HG03060 (cell line): ENCODE measurements around the gene CTSW.
"Not testable (repeated sequence)": the region's sequence is repeated elsewhere in the genome, so short reads cannot be mapped to it uniquely, and the experiment has no call there.

Experiments
- ATAC-seq: cut with Tn5 transposase; IDR thresholded peaks from one replicate; pipeline ENCODE4 v1.9.1; 2021; ENCODE audit warnings: low read depth, moderate number of reproducible peaks; ENCODE audit not compliant: unreplicated experiment

CTSW gene, protein sequence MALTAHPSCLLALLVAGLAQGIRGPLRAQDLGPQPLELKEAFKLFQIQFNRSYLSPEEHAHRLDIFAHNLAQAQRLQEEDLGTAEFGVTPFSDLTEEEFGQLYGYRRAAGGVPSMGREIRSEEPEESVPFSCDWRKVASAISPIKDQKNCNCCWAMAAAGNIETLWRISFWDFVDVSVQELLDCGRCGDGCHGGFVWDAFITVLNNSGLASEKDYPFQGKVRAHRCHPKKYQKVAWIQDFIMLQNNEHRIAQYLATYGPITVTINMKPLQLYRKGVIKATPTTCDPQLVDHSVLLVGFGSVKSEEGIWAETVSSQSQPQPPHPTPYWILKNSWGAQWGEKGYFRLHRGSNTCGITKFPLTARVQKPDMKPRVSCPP

DNA sequence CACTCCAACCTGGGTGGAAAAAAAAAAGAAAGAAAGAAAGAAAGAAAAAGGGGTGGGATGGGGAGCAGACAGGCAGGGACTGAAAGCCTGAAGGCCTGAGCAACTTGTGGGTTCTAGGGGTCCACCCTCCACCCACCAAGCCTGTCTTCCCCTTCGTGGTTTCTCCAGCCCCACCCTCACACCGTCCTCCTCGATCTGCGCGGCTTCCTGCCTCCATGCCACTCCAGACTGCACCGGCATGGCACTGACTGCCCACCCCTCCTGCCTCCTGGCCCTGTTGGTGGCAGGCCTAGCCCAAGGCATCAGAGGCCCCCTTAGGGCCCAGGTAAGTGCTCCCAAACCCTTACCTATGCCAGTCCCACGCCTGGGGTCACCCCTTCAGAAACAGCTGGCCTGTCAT is at the start of gene CTSW:
Gene CTSW, plus strand, starts transcription at position 221 of the 400 bp plus-strand sequence. Its CDS starts 18 bp downstream, at position 239.
- ATAC-seq, result no peak

DNA sequence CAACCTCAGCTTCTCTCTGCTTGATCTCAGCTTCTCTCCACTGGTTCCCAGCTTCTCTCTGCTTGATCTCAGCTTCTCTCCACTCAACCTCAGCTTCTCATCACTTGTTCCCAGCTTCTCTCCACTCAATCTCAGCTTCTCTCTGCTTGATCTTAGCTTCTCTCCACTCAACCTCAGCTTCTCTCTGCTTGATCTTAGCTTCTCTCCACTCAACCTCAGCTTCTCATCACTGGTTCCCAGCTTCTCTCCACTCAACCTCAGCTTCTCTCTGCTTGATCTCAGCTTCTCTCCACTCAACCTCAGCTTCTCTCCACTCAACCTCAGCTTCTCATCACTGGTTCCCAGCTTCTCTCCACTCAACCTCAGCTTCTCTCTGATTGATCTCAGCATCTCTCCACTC is 47.4 kb upstream of the CTSW start:
- not testable (repeated sequence) for ATAC-seq

DNA sequence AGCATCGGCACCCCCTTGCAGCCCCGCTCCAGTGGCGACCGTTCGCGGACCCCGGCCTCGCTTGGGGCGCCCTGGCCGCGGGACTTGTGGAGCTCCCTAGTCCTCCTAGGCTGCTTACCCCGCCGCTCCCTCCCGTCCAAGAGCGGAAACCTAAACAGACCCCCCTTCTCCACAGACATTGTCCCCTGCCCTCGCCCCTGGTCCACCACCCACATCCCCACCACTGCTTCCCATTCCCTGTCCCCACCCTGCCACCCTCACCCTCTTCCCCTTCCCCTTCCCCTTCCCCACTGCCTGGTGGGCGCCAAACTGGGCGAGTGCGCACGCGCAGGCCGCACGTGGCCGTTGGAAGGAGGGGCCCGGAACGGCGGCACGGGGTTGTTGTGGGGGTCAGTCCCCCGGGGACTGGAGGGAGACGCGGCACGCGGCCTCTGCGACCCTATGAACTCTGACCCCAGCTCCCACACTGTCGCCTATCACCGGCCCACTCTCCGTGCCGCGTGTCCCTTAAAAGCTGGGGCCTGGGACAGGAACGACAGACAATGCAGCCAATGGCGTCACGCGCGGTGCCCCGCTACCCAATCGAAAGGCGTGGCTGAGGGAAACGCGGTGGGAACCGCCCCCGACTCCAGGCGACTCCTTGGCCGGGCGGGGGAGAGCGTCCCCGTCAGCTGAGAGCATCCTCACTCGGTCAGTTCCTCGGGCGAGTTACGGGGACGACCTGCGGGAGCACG is 46.2 kb upstream of the CTSW start, which contains the start of gene SNX32:
Gene SNX32, plus strand, starts transcription at position 667 of the 734 bp plus-strand sequence. CDS start 103 bp downstream, outside the sequence.
- ATAC-seq, result no peak

DNA sequence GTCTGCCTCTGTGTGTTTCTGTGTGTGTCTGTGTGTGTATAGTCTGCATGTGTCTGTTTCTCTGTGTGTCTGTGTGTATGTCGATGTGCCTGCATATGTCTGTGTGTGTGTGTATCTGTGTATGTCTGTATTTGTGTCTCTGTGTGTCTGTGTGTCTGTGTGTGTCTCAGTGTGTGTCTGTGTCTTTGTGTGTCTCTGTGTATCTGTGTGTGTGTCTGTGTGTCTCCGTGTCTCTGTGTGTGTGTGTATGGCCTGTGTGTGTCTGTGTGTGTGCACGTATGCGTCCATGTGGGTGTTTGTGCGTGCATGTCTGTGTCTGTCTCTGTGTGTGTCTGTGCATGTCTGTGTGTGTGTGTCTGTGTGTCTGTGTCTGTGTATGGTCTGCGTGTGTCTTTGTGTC is 45.4 kb upstream of the CTSW start:
- ATAC-seq, result no peak

DNA sequence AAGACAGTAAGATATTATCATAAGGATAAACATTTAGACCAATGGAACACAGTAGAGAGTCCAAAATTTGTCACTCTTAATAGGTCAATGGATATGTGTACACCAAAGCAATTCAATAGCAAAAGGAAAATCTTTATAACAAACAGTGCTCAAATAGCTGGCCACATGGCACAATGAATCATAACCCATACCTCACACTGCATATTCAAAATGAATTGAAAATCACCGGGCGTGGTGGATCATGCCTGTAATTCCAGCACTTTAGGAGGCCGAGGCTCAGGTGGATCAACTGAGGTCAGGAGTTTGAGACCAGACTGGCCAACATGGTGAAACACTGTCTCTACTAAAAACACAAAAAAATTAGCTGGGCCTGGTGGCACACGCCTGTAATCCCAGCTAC is 37.5 kb upstream of the CTSW start:
- ATAC-seq, result no peak

DNA sequence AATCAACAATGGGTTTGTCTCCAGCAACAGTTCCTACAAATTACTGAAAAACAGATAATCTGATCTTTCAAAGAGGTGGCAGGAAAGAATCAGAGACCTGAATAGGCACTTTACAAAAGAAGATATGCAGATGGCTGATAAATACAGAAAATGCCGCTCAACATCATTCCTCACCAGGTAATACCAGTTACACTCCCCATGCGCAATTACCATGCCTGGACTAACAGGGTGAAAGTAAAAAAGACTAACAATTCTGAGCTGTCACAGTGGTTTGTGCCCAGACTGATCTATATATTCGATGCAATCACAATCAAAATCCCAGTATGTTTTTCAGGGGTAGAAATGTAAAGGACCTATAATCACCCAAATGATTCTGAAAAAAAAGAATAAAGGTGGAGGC is 35.8 kb upstream of the CTSW start:
- no peak for ATAC-seq

DNA sequence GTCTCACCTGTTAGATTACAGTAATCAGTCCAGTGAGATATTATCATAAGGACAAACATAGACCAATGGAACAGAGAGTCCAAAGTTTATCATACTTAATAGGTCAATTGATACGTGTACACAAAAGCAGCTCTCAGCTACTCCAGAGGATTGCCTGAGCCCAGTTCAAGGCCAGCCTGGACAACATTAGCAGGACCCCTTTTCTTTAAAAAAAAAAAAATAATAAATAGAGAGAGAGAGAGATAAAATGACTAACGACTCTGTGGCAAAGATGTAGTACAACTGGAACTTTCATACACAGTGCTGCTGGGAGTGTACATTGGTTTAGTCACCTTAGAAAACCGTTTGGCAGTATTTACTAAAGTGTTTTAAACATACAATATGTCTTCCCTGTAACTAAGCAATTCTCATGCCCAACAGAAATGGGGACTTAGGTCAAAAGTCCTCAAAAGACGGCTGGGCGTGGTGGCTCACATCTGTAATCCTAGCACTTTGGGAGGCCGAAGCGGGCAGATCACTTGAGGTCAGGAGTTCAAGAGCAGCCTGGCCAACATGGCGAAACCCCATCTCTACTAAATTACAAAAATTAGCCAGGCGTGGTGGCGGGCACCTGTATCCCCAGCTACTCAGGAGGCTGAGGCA is 35.3 kb upstream of the CTSW start:
- ATAC-seq, result no peak

DNA sequence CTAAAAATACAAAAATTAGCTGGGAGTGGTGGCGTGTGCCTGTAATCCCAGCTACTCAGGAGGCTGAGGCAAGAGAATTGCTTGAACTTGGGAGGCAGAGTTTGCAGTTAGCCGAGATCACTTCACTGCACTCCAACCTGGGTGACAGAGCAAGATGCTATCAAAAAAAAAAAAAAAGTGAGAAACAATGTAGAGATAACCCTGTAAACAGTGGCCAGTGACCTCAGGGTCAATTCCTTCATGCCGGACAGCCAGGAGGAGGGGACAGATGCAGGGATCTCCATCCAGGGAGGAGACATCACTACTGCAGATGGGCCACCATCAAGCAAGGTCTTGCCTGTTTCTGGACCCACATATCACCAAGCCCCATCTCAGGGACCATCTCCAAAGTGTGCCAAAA is 31.9 kb upstream of the CTSW start:
- ATAC-seq, result no peak

DNA sequence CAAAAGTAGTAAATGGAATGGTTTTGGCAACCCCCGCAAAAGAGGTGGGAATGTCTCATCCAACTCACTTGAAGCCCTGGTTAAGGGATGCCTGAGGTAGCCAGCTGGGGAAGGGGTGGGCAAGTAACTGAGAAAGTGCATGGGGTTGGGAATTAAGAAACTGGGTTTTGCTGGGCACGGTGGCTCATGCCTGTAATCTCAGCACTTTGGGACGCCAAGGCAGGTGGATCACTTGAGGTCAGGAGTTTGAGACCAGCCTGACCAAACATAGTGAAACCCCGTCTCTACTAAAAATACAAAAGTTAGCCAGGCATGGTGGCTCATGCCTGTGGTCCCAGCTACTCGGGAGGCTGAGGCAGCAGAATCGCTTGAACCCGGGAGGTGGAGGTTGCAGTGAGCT is 30.9 kb upstream of the CTSW start:
- ATAC-seq, result not testable (repeated sequence)

DNA sequence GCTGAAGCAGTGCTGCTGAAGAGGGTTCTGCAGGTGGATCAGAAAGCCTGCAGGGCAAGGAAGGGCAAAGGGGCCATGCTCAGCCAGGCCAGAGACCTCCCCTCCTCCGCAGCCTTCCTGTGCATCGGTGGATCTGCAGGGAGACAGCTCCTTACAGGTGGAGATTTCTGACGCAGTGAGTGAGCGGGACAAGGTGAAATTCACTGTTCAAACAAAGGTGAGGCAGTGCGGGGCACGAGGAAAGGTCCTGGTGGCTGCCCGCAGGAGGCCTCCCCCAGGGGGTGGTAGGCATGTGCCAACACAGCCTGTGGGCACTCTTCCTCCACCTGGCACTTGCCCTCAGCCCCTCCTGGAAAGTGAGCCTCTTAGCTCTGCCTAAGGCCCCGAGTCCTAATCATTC is 30.3 kb upstream of the CTSW start:
- no peak for ATAC-seq

DNA sequence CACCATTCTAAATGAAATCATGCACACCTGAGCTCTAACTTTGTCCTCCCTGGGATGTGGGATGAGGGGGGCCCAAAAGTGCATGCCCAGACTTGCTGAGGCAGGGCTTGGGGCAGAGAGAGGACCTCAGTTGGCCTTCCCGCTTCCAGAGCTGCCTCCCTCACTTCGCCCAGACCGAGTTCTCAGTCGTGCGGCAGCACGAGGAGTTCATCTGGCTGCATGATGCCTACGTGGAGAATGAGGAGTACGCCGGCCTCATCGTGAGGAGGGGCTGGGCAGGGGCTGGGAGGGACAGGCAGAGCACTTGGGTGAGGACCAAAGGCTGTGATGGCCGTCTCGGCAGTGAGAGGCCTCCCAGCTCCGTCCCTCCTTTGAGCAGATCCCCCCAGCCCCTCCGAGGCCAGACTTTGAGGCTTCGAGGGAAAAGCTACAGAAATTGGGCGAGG is 29.8 kb upstream of the CTSW start:
- no peak for ATAC-seq

DNA sequence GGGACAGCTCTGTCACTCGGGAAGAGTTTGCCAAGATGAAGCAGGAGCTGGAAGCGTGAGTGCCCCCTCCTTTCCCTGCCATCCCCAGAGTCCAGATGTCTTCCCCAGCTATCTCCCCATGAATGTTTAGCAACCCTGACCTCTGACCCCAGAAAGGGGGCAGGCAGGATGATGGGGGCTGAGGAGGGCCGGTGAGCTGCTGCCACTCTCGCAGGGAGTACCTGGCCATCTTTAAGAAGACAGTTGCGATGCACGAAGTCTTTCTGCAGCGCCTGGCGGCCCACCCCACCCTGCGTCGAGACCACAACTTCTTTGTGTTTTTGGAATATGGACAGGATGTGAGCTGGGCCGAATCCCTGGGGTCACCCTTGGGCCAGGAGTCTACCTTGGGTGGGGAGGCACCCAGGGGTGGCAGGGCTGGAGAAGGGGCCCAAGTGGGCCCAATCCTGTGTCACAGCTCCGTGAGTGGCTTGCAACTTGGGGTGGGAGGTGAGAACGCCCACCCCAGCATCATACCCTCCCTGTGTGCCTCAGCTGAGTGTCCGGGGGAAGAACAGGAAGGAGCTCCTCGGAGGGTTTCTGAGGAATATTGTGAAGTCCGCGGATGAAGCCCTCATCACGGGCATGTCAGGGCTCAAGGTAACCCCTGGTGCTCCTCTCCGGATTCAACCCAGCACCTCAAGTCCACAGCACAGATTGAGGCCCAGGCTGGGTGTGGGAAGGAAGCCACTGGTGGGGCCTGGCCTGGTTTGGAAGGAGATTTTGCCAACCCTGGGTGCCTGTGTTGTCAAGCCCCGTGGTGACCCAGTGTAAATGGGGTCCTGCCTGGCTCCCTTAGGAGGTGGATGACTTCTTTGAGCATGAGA is 29.2 kb upstream of the CTSW start:
- no peak for ATAC-seq

DNA sequence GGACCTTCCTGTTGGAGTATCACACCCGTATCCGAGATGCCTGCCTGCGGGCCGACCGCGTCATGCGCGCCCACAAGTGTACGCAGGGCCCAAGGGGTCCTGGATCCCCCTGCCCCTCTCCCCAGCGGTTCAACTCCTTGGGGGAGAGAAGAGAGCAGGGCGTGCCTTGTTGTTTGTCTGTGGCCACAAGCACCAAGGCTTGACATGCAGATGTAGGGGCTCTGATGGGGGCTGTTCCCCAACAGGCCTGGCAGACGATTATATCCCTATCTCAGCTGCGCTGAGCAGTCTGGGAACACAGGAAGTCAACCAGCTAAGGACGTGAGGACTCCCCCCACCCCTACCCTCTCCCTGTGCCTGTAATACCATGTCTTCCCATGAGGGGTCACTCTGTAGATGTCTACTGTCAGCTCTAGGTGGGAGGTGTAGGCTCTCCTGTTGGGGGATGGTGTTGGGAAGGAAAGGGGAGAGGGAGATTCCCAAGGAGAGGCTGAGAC is 28.5 kb upstream of the CTSW start:
- no peak for ATAC-seq

DNA sequence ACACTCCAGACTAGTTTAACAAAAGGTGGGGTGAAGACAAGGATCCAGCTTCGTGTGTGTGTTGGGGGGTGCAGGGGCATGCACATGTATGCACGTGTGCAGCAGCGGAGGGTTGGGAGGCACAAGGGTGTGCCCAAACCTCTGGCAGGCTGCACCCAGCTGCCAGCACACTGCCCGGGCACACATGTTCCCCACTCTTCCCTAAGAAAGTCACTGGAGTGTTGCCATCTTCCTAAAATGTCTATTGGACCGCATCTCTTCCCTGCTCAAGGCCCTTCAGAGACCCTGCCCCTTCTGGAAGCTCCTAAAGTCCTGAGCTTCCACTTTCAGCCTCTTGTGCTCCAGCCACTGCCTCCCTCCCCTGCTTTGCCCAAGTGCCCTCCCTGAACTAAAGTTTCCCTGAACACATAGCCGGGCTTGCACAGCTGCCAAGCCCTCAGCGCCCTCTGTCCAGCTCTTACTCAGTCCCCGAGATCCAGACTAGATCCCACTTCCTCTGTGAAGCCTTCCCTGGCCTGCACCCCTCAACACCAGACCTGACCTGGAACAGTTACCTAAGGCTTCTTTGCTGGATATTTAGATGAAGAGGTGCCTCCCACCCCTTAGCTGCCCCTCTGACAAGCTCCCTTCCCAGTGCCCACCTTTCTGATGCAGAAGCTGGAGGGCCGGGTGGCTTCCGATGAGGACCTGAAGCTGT is 27.7 kb upstream of the CTSW start:
- ATAC-seq, result no peak

DNA sequence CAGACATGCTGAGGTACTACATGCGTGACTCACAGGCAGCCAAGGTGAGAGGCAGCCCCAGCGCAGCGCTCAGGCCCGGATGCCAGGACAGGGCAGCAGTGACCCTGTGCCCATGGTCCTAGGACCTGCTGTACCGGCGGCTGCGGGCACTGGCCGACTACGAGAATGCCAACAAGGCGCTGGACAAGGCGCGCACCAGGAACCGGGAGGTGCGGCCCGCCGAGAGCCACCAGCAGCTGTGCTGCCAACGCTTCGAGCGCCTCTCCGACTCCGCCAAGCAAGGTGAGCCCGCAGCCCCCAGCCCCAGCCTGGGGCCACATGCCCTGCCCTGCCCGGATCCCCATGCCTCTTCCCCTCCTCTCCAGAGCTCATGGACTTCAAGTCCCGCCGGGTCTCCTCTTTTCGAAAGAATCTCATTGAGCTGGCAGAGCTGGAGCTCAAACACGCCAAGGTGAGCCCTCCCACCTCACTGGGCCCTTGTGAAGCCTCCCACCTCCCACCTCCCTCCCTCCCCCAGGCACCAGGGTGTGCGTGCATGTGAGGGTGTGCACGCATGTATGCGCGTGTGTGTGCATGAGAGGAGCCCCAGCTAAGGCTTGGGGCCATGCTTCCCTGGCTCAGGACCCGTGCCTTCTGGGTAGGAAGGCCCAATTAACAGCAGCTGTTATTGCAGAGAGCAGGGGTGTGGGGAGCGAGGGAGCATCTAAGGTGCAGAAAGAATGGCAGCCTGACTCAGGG is 27.0 kb upstream of the CTSW start:
- ATAC-seq, result no peak

DNA sequence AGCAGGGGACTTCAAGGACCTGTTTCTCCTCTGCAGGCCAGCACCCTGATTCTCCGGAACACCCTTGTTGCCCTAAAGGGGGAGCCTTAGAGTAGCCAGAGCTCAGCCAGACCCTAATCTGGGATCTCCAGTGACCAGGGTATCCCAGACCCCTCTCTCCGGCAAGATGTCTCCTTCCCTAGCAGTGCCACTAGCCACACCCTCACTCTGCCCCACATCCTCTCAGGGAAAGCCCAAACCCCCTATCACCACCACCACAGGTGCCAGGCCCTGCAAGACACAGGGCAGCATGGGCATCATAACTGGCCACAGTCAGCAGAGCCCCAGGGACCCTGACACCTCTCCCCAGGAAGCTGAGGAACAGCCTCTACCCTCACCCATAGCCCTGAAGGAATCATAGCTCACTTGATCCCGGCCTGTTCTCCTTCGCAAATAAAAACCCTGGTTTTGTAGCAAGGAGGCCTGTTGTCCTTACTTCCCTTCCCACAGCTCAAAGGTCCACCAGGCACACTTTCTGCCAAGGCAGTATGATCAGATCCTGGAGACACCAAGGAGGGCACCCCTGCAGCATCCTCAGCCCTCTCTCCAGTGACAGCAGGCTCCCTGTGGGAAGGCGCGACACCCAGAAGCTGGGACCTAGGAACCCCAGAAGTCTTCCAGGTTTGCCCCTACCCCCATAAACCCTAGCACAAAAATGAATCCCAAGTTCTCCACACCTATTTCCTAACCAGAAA is 26.2 kb upstream of the CTSW start:
- ATAC-seq, result no peak

DNA sequence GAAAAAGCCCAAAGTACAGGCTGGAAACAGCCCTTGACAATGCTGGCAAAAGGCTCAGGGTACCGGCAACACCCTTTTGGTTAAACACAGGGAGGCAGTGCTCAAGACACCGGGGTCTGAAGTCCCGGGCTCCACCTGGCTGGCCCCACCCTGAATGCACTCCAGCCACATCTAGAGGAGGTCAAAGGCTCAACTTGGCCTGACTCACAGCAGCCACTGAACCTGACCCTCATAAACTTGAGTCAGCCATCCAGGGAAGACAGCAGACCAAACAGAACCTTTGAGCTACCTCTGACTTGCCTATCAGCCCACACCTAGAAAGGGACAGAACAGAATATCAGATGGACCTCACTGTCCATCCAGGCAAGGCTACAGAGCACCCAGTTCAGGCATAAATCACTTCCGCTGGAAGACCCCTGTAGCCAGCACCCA is 25.5 kb upstream of the CTSW start:
- ATAC-seq, result no peak
